H9 (cell line): ENCODE data around the gene SYS1. TPM values are rescaled to one million over a fixed set of nuclear protein-coding genes. Genes with fewer than 3 reads are reported as not detected.

Source experiments
- DNase-seq: peaks from one replicate; pipeline ENCODE4 v3.0.0-alpha.2; 2017
- H2AFZ ChIP-seq: one replicate; pipeline ENCODE4 v1.6.1; 2013; ENCODE audit warnings: mild to moderate bottlenecking, low read length, control low read depth, moderate library complexity
- H2AK5ac ChIP-seq: 2 replicates; pipeline ENCODE4 v1.6.1; 2013; ENCODE audit warnings: low read length, control low read depth, mixed read lengths; ENCODE audit not compliant: insufficient read length
- H2BK120ac ChIP-seq: one replicate; pipeline ENCODE4 v1.6.1; 2013; ENCODE audit warnings: low read depth, mild to moderate bottlenecking, low read length, control low read depth, inconsistent platforms; ENCODE audit not compliant: poor library complexity, severe bottlenecking
- H2BK12ac ChIP-seq: 2 replicates; pipeline ENCODE4 v1.6.1; 2013; ENCODE audit warnings: low read length, control low read depth, mixed read lengths, low read depth; ENCODE audit not compliant: insufficient read length
- H2BK15ac ChIP-seq: 2 replicates; pipeline ENCODE4 v1.6.1; 2013; ENCODE audit warnings: low read depth, low read length, control low read depth
- H2BK20ac ChIP-seq: one replicate; pipeline ENCODE4 v1.6.1; 2013; ENCODE audit warnings: low read depth, mild to moderate bottlenecking, low read length, control low read depth, inconsistent platforms; ENCODE audit not compliant: poor library complexity, severe bottlenecking
- H2BK5ac ChIP-seq: 2 replicates; pipeline ENCODE4 v1.6.1; 2013; ENCODE audit warnings: low read length, control low read depth, mixed read lengths; ENCODE audit not compliant: insufficient read length
- H3K14ac ChIP-seq: 2 replicates; pipeline ENCODE4 v1.6.1; 2013; ENCODE audit warnings: low read length, control low read depth; ENCODE audit not compliant: insufficient read depth
- H3K18ac ChIP-seq: 2 replicates; pipeline ENCODE4 v1.6.1; 2013; ENCODE audit warnings: low read depth, mild to moderate bottlenecking, mixed read lengths, low read length, control low read depth; ENCODE audit not compliant: insufficient read length
- H3K23ac ChIP-seq: 2 replicates; pipeline ENCODE4 v1.6.1; 2013; ENCODE audit warnings: low read length, control low read depth, mixed read lengths, low read depth; ENCODE audit not compliant: insufficient read length
- H3K23me2 ChIP-seq: 2 replicates; pipeline ENCODE4 v1.6.1; 2013; ENCODE audit warnings: low read depth, mild to moderate bottlenecking, mixed read lengths, low read length, control low read depth; ENCODE audit not compliant: insufficient read length, poor library complexity, severe bottlenecking
- H3K27ac ChIP-seq: 2 replicates; pipeline ENCODE4 v1.5.1; 2013; ENCODE audit warnings: low read length, control low read depth, mixed read lengths, low read depth; ENCODE audit not compliant: insufficient read length
- H3K27me3 ChIP-seq: 2 replicates; pipeline ENCODE4 v1.6.1; 2013; ENCODE audit warnings: low read length, control low read depth, inconsistent platforms; ENCODE audit not compliant: insufficient read depth
- H3K4ac ChIP-seq: 2 replicates; pipeline ENCODE4 v1.6.1; 2013; ENCODE audit warnings: low read depth, mild to moderate bottlenecking, control low read depth, inconsistent platforms, low read length, moderate library complexity
- H3K4me1 ChIP-seq: 2 replicates; pipeline ENCODE4 v1.6.1; 2013; ENCODE audit warnings: low read length, control low read depth, inconsistent platforms; ENCODE audit not compliant: insufficient read depth
- H3K4me2 ChIP-seq: 2 replicates; pipeline ENCODE4 v1.6.1; 2013; ENCODE audit warnings: low read length, control low read depth, mixed read lengths; ENCODE audit not compliant: insufficient read length, insufficient read depth
- H3K56ac ChIP-seq: 2 replicates; pipeline ENCODE4 v1.6.1; 2013; ENCODE audit warnings: low read depth, mild to moderate bottlenecking, mixed read lengths, low read length, control low read depth; ENCODE audit not compliant: insufficient read length
- H3K79me1 ChIP-seq: 2 replicates; pipeline ENCODE4 v1.6.1; 2013; ENCODE audit warnings: low read depth, mild to moderate bottlenecking, moderate library complexity, low read length, control low read depth, inconsistent platforms; ENCODE audit not compliant: insufficient read depth, poor library complexity, severe bottlenecking
- H3K79me2 ChIP-seq: 2 replicates; pipeline ENCODE4 v1.6.1; 2013; ENCODE audit warnings: low read length, control low read depth, inconsistent platforms; ENCODE audit not compliant: insufficient read depth
- H3K9ac ChIP-seq: 2 replicates; pipeline ENCODE4 v1.6.1; 2013; ENCODE audit warnings: low read length, control low read depth, mixed read lengths; ENCODE audit not compliant: insufficient read length; ENCODE audit errors: extremely low read depth
- H3K9me3 ChIP-seq: one replicate; pipeline ENCODE4 v1.6.1; 2013; ENCODE audit warnings: low read depth, low read length, inconsistent platforms; ENCODE audit not compliant: control insufficient read depth
- H3T11ph ChIP-seq: one replicate; pipeline ENCODE4 v1.6.1; 2013; ENCODE audit warnings: mild to moderate bottlenecking, low read length, control low read depth, inconsistent platforms
- H4K20me1 ChIP-seq: one replicate; pipeline ENCODE4 v1.6.1; 2013; ENCODE audit not compliant: control insufficient read depth, insufficient read length, insufficient read depth
- H4K5ac ChIP-seq: 2 replicates; pipeline ENCODE4 v1.6.1; 2013; ENCODE audit warnings: low read depth, mild to moderate bottlenecking, mixed read lengths, low read length, control low read depth; ENCODE audit not compliant: insufficient read length
- H4K8ac ChIP-seq: replicated peaks from 2 replicates; pipeline ENCODE4 v1.6.1; 2013; ENCODE audit warnings: low read length, control low read depth, mixed read lengths, low read depth; ENCODE audit not compliant: insufficient read length
- H4K91ac ChIP-seq: 2 replicates; pipeline ENCODE4 v1.6.1; 2013; ENCODE audit warnings: low read depth, mild to moderate bottlenecking, moderate library complexity, mixed read lengths, low read length, control low read depth; ENCODE audit not compliant: insufficient read length
- H3K27ac Mint-ChIP-seq, 3 experiments: 2 replicates in 2 of 3; 3 replicates in 1 of 3; pipeline ENCODE4 v1.8.0; 2020 to 2021; ENCODE audit warnings: mixed read lengths in 3 of 3, mild to moderate bottlenecking in 1 of 3, moderate library complexity in 1 of 3
- H3K27me3 Mint-ChIP-seq: 2 replicates; pipeline ENCODE4 v1.8.0; 2021; ENCODE audit warnings: low read depth, mild to moderate bottlenecking, moderate library complexity, mixed read lengths
- H3K36me3 Mint-ChIP-seq, 3 experiments: 2 replicates in 2 of 3; 3 replicates in 1 of 3; pipeline ENCODE4 v1.8.0; 2020 to 2021; ENCODE audit warnings: low read depth in 3 of 3, mixed read lengths in 3 of 3; ENCODE audit not compliant: insufficient read depth in 1 of 3
- H3K4me1 Mint-ChIP-seq, 2 experiments: 2 replicates each; pipeline ENCODE4 v1.8.0; 2020; ENCODE audit warnings: mixed read lengths in 2 of 2
- H3K4me3 Mint-ChIP-seq, 2 experiments: 2 replicates in 1 of 2; 3 replicates in 1 of 2; pipeline ENCODE4 v1.8.0; 2020 to 2021; ENCODE audit warnings: mild to moderate bottlenecking in 2 of 2, mixed read lengths in 2 of 2, moderate library complexity in 1 of 2
- H3K9me3 Mint-ChIP-seq, 2 experiments: 2 replicates in 1 of 2; 3 replicates in 1 of 2; pipeline ENCODE4 v1.8.0; 2020; ENCODE audit warnings: mild to moderate bottlenecking in 2 of 2, mixed read lengths in 2 of 2, moderate library complexity in 1 of 2
- CTCF ChIP-seq: fragments of 200-600 bp; sonication (generic); conservative IDR thresholded peaks from 3 replicates; pipeline ENCODE4 v1.8.0; 2021; ENCODE audit warnings: antibody characterized with exemption, mild to moderate bottlenecking
- WGBS: extraction: QIAGEN DNeasy Blood & Tissue Kit; methylation state at CpG from one replicate; pipeline ENCODE4 v1.1.7; 2013; ENCODE audit warnings: missing lambda C conversion rate, low lambda C conversion rate, mixed read lengths; ENCODE audit not compliant: insufficient read length; ENCODE audit errors: extremely low coverage; 5-methylcytosine and 5-hydroxymethylcytosine counted together
- total RNA-seq: library from RNA; stranded (reverse); gene quantifications from 2 replicates; pipeline ENCODE4 v1.2.1, GENCODE V29; 2021

The SYS1 gene
- total RNA-seq, 1 experiment from 2014 or later: 21.0 TPM

GRCh38 chr20:45394221-45395113 lies 31.5 kb downstream of the SYS1 start:
- Histone ChIP-seq H3K27me3 (no peaks in the 10 kb centered on the region), H4K91ac (no peak overlapping the region), H3K23ac (no peak overlapping the region), H2BK12ac (no peak overlapping the region), H3K9me3 (no peaks in the 10 kb centered on the region), H4K5ac (no peak overlapping the region), H2BK15ac (no peak overlapping the region), H3K9ac (no peak overlapping the region), H3K56ac (no peak overlapping the region), H3T11ph (no peak overlapping the region), H2AK5ac (no peak overlapping the region), H3K4ac (no peak overlapping the region), H2BK120ac (no peak overlapping the region), H3K4me2 (no peak overlapping the region), H3K79me1 (no peaks in the 10 kb centered on the region), H4K8ac (no peak overlapping the region), H3K4me1 (no peaks in the 10 kb centered on the region), H2AFZ (no peak overlapping the region), H4K20me1 (no peaks in the 10 kb centered on the region), H2BK5ac (no peak overlapping the region), H3K18ac (no peak overlapping the region), H3K27ac (no peak overlapping the region), H2BK20ac (no peak overlapping the region), H3K79me2 (no peaks in the 10 kb centered on the region), H3K14ac (no peak overlapping the region), H3K23me2 (no peaks in the 10 kb centered on the region)
- no peak for TF ChIP-seq CTCF
- H3K4me1 Mint-ChIP-seq: no peaks in the 10 kb centered on the region
- no peak overlapping the region for H3K4me3 Mint-ChIP-seq
- no peak overlapping the region for H3K27ac Mint-ChIP-seq
- WGBS: no CpG with 5 or more reads among the region's 21 CpGs
- peaks cover 8 to 9% of the 10 kb centered on the region in 2 experiments for H3K9me3 Mint-ChIP-seq
- H3K27me3 Mint-ChIP-seq: no peaks in the 10 kb centered on the region; the same call in none of the 2 replicates
- no peak for DNase-seq
- peaks cover 0 to 3% (median 2%) of the 10 kb centered on the region in 3 experiments; a peak in 2 of 7 replicates for H3K36me3 Mint-ChIP-seq
